Activated T-helper 2 cell treated with anti-CD3 and anti-CD28 coated beads, Interferon-gamma antibody, Interleukin-2, Interleukin-4, amounts not matched to agents 10 μg/mL and 5 μg/mL and 100 μg/mL, durations not matched to agents 14 hours and 24 hours and 36 hours (primary cell): ENCODE measurements around the gene TCFL5. TPM values are rescaled to one million over a fixed set of nuclear protein-coding genes. Genes with fewer than 3 reads are reported as not detected.
"Not testable (repeated sequence)": the region's sequence is repeated elsewhere in the genome, so short reads cannot be mapped to it uniquely, and the experiment has no call there.

ENCODE experiments used
- DNase-seq: peaks from one replicate; pipeline ENCODE4 v3.0.0; 2021; ENCODE audit warnings: low spot score
- H3K27ac Mint-ChIP-seq: one replicate; pipeline ENCODE4 v1.8.0; 2021; ENCODE audit warnings: mixed read lengths
- H3K27me3 Mint-ChIP-seq: one replicate; pipeline ENCODE4 v1.8.0; 2021; ENCODE audit warnings: low read depth, mixed read lengths
- H3K36me3 Mint-ChIP-seq: one replicate; pipeline ENCODE4 v1.8.0; 2021; ENCODE audit warnings: low read depth, mixed read lengths
- H3K4me1 Mint-ChIP-seq: one replicate; pipeline ENCODE4 v1.8.0; 2021; ENCODE audit warnings: low read depth, mixed read lengths
- H3K4me3 Mint-ChIP-seq: one replicate; pipeline ENCODE4 v1.8.0; 2021; ENCODE audit warnings: low read depth, mild to moderate bottlenecking, moderate library complexity, mixed read lengths
- H3K9me3 Mint-ChIP-seq: one replicate; pipeline ENCODE4 v1.8.0; 2021; ENCODE audit warnings: mixed read lengths
- intact Hi-C: fragments of 100-400 bp; cut with micrococcal nuclease; formaldehyde crosslinking; loops from one replicate; pipeline ENCODE4 v1.15.1; 2023
- total RNA-seq: library from RNA; stranded (reverse); gene quantifications from 2 replicates; pipeline ENCODE4 v1.2.3, GENCODE V29; 2022

TCFL5 gene
- total RNA-seq, 1 donor from 2014 or later: 5.7 TPM

DNA sequence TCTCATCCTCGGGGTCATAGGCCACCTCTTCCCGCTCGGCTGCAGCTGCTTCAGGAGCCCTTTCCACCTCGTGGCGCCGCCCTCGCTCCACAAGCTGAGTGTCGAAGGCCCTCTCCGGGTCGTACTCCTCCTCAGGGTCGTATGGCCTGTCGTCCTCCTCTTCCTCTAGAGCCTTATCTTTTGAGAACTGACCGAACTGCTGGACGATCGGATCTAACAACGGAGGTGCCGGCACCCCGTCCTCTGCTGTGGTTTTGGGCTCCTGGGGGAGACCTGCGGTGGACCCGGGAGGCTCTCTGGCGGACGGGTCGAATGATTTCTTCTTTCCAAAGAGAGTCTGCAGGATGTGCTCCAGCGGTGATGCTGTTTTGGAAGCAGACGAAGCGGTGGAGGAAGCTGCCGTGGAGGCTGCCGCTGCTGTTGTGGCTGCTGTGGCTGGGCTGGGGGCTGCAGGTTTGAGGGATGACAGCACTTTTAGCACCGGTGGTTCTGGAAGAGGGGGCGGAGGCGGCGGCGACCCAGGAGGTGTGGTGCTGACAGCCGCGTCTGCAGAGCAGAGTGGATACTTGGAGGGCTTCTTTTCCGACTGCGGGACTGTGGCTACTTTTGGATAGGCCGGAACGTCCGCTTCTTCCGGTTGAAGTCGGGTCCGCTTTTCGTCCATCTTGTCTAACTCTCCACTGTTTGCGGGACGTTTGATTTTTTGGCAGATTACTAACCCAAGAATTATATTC is 20.2 kb upstream of the TCFL5 start:
- intact Hi-C loops: no loop called here
- no peak overlapping the region for H3K27ac Mint-ChIP-seq
- no peak overlapping the region for H3K4me3 Mint-ChIP-seq
- no peaks in the 10 kb centered on the region for H3K4me1 Mint-ChIP-seq
- no peak for DNase-seq
- no peaks in the 10 kb centered on the region for H3K27me3 Mint-ChIP-seq
- H3K9me3 Mint-ChIP-seq: no peaks in the 10 kb centered on the region
- peaks cover 19% of the 10 kb centered on the region for H3K36me3 Mint-ChIP-seq

GRCh38 chr20:62880935-62881661 is 19.5 kb upstream of the TCFL5 start:
- Mint-ChIP-seq H3K4me3 (no peak overlapping the region), H3K36me3 (peaks cover 11% of the 10 kb centered on the region), H3K27me3 (no peaks in the 10 kb centered on the region), H3K4me1 (no peaks in the 10 kb centered on the region), H3K27ac (no peak overlapping the region), H3K9me3 (no peaks in the 10 kb centered on the region)
- intact Hi-C loops: no loop called here
- no peak for DNase-seq

GRCh38 chr20:62880147-62880934 is 18.7 kb upstream of the TCFL5 start:
- no peak for DNase-seq
- Mint-ChIP-seq H3K27me3 (no peaks in the 10 kb centered on the region), H3K9me3 (no peaks in the 10 kb centered on the region), H3K4me1 (no peaks in the 10 kb centered on the region), H3K27ac (no peak overlapping the region), H3K36me3 (peaks cover 11% of the 10 kb centered on the region), H3K4me3 (no peak overlapping the region)
- intact Hi-C loops: no loop called here

GRCh38 chr20:62879275-62880146 is 17.9 kb upstream of the TCFL5 start:
- Mint-ChIP-seq H3K27ac (no peak overlapping the region), H3K9me3 (no peaks in the 10 kb centered on the region), H3K27me3 (no peaks in the 10 kb centered on the region), H3K4me1 (peaks cover 2% of the 10 kb centered on the region), H3K36me3 (peaks cover 11% of the 10 kb centered on the region), H3K4me3 (no peak overlapping the region)
- intact Hi-C loops: no loop called here
- no peak for DNase-seq

- no peaks in the 10 kb centered on the region for H3K27me3 Mint-ChIP-seq
- H3K9me3 Mint-ChIP-seq: no peaks in the 10 kb centered on the region
- H3K4me3 Mint-ChIP-seq: no peak overlapping the region
- peaks cover 11% of the 10 kb centered on the region for H3K36me3 Mint-ChIP-seq
- intact Hi-C loops: no loop called here
- peaks cover 9% of the 10 kb centered on the region for H3K4me1 Mint-ChIP-seq
- DNase-seq: no peak
- H3K27ac Mint-ChIP-seq: no peak overlapping the region
These were observed 16.8 kb upstream of the TCFL5 start for GRCh38 chr20:62878244-62879038.

GRCh38 chr20:62876902-62877816 is 15.5 kb upstream of the TCFL5 start:
- DNase-seq: no peak
- peaks cover 10% of the 10 kb centered on the region for H3K36me3 Mint-ChIP-seq
- H3K4me3 Mint-ChIP-seq: no peak overlapping the region
- H3K27ac Mint-ChIP-seq: no peak overlapping the region
- peaks cover 2% of the 10 kb centered on the region for H3K27me3 Mint-ChIP-seq
- H3K4me1 Mint-ChIP-seq: peaks cover 10% of the 10 kb centered on the region
- no peaks in the 10 kb centered on the region for H3K9me3 Mint-ChIP-seq
- intact Hi-C loops: no loop called here

DNA sequence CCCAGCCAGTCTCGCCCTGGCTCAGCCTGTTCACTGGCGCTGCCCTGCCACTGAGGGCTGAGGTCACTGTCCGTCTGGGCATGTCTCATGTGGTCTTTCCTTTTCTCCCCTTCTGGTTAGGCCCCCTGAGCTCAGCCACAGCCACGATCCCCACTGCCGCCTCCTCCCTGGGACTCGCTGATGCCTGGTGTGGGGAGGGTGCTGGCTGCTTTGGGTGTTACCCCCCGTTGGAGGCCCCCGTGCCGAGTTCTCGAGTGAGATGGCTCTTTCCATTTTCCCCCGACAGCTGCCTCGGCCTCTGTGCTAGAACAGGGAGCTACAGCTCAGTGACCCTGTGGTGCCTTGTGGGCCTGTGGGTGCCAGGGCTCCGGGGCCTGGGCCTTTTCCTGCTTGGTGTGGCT is 14.9 kb upstream of the TCFL5 start:
- H3K36me3 Mint-ChIP-seq: peaks cover 3% of the 10 kb centered on the region
- intact Hi-C loops: no loop called here
- H3K27me3 Mint-ChIP-seq: peaks cover 2% of the 10 kb centered on the region
- peaks cover 10% of the 10 kb centered on the region for H3K4me1 Mint-ChIP-seq
- H3K27ac Mint-ChIP-seq: no peak overlapping the region
- no peak overlapping the region for H3K4me3 Mint-ChIP-seq
- DNase-seq: no peak
- H3K9me3 Mint-ChIP-seq: no peaks in the 10 kb centered on the region

- H3K4me3 Mint-ChIP-seq: no peak overlapping the region
- H3K27me3 Mint-ChIP-seq: peaks cover 2% of the 10 kb centered on the region
- H3K27ac Mint-ChIP-seq: peak overlapping the region; percentile 2
- no peak for DNase-seq
- H3K36me3 Mint-ChIP-seq: no peaks in the 10 kb centered on the region
- H3K4me1 Mint-ChIP-seq: peaks cover 10% of the 10 kb centered on the region
- H3K9me3 Mint-ChIP-seq: no peaks in the 10 kb centered on the region
- intact Hi-C loops: no loop called here
These were observed 14.1 kb upstream of the TCFL5 start for GRCh38 chr20:62875419-62876361.

GRCh38 chr20:62874964-62875344 is 13.3 kb upstream of the TCFL5 start:
- no peak for DNase-seq
- no peak overlapping the region for H3K4me3 Mint-ChIP-seq
- no peaks in the 10 kb centered on the region for H3K36me3 Mint-ChIP-seq
- H3K9me3 Mint-ChIP-seq: no peaks in the 10 kb centered on the region
- H3K27me3 Mint-ChIP-seq: peaks cover 2% of the 10 kb centered on the region
- no peak overlapping the region for H3K27ac Mint-ChIP-seq
- intact Hi-C loops: loop anchor here (5.0 kb wide), 1 partner anchor 132 kb away; the partner anchor contains the start of gene BHLHE23
- peaks cover 10% of the 10 kb centered on the region for H3K4me1 Mint-ChIP-seq

DNA sequence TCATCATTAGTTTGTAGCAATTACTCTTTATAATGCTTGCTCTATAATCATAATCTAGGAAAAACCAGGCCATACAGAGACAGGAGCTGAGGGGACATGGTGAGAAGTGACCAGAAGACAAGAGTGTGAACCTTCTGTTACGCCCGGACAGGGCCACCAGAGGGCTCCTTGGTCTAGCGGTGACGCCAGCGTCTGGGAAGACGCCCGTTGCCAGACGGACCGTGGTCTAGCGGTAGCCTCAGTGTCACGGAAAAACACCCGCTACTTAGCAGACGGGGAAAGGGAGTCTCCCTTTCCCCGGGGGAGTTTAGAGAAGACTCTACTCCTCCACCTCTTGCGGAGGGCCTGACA is 12.0 kb upstream of the TCFL5 start:
- not testable (repeated sequence) for H3K27ac Mint-ChIP-seq, DNase-seq, H3K36me3 Mint-ChIP-seq, H3K9me3 Mint-ChIP-seq, H3K4me3 Mint-ChIP-seq, H3K27me3 Mint-ChIP-seq
- peaks cover 10% of the 10 kb centered on the region for H3K4me1 Mint-ChIP-seq
- intact Hi-C loops: loop anchor here (5.0 kb wide), 1 partner anchor 134 kb away; the partner anchor contains the start of gene BHLHE23
